Measurements from ENCODE around the gene PLCB2.

PLCB2 gene

DNA sequence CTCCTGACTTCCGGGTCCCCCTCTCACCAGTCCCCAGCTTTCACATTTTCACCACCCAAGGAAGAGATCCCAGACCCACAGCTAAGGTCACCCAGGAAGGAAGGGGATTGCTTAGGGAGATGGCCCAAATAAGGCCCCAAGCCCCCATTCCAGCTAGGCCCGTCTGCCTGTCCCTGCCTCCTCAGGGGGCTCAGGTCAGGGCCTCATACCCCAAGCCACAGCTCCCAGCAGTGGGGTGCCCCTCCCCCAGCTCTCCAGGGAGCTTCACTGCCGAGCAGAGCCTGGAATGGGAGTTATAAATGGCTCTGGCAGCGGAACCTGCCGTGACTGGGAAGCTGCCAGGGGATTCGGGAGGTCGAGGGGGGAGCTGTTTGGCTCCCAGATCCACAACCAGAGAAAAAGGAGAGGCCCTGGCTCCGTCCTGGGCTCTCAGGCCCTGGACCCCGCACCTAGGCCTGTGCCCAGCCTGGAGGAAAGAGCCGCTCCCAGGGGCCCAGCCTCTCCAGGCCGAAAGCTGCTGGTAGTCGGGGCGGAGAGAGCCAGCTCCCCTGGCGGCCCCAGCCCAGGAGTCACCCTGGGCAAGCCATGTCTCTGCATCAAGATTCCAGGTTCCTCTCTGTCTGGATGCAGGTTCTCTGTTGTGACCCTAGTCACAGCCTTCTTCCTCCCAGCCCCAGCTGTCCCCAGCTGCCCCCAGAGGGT, 32.5 kb upstream of the PLCB2 start:
- DNase-seq: peak; percentile 38

GRCh38 chr15:40339621-40339945, 31.8 kb upstream of the PLCB2 start:
- DNase-seq: no peak

DNA sequence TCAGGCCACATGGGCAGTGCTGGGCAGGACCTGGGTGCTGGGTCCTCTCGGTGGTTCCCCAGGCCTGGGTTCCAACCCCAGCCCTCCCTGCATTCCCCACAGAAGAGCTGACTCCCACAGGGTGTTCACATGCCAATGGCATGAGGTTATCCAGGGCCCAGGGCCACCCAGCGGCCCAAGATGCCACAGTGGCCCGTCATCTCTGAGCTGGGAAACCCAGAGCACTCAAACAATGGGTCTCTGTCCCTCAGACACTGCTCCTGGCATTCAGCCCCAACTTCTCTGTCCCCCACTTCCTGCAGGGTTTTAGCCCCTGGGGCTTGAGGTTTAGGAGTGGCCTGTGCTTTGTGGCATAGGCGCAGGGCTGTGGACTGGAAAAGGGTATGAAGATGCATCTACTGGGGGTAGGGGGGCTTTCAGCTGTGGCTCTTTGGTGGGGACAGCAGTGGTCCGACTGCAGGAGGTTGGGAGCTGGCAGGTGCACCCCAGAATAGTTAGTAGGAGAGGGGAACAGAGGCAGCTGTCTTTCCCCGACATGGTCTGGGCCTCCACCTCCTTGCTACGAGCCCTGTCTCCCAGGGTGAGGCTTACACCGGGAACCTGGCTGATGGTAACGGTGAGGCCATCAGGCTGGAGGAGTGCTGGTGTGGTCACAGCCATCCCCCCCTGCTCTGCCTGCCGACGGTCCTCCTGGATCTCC, 31.3 kb upstream of the PLCB2 start:
- peak; percentile 77 for DNase-seq

DNA sequence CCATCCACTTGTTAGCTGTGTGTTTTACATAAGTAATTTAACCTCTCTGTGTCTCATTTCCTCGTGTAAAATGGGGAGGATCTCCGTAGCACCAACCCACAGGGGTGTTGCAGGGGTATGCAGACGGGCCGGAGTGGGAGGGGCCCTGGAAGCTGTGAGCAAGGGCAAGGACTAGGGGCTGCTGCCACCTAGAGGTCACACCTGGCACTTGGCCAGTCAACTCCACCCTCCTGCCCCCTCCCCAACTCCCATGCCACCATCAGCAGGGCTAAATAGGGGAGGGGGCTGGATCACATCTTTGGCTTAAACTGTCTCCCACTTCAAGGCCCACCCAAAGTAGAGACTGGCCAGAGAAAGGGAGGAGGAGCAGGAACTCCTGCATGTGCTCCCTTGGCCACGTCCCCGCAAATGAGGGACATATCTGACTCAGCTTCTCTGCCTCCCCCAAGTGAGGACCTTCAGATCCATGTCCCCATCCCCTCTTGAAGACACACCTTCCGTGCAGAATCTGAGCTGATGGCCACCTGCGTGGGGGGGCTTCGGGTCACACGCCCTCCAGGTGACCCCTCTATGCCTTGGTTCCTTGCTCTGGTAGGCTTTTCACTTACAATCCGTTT, 30.4 kb upstream of the PLCB2 start:
- DNase-seq: peak; percentile 31

- DNase-seq: no peak
These were observed 29.9 kb upstream of the PLCB2 start for GRCh38 chr15:40337597-40337996.

DNA sequence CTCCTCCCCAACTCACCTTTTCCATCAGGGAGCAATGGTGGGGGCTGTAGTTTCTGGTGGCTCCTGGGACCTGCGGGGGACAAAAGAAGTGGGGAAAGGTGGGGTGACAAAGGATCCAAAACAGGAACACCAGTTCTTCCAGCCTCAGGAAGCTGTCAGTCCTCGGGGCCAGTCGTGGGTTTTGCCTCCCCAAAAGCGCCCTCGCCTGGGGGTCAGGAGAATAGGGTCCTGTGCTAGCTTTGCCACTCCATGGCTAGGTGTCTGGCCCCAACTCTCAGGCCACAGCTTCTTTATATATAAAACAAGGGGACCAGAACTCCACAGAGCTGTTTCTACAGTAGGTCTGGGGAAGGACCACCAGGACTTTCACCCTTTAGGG, 29.0 kb upstream of the PLCB2 start:
- no peak for DNase-seq

- no peak for DNase-seq
These were observed 28.4 kb upstream of the PLCB2 start for GRCh38 chr15:40335938-40336743.

DNA sequence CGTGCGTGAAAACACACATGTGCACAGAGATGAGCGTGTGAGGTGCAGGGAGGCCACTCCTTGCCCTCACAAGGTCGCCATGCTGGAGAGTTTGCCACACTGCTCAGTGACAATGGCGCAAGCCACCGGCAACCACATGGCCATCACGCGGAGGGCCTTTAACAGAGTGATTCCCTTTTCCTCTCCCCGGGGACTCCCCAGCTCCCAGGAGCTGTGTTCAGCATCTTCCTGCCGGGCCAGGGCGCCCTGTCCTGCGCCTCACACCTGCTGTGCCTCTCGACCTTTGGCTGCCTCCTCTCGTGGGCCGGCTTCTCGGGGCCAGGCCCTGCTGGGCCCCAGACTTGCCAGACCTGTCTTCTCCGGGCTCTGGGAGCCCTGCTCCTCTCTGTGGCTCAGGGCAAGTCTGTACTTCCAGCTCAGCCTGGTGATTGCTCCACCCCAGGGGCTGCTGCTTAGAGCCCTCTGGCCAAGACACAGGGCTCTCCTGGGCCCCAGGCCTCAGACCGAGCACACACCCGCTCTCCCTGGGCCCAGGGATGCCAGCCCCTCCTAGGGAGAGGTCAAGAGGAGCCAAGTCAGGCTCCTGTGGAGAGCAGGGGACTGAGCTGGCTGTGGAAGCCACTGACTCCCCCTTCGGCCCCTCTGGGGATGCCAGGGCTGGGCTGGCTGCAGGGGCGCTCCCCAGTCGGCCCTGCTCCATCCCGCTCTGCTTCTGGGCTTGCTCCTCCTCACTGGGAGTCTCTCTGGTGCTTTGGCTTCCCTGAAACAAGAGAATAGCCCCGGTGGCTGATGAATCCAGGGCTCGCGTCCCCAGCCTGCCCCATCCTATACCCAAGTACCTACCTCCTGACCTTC, 27.4 kb upstream of the PLCB2 start:
- DNase-seq: no peak

DNA sequence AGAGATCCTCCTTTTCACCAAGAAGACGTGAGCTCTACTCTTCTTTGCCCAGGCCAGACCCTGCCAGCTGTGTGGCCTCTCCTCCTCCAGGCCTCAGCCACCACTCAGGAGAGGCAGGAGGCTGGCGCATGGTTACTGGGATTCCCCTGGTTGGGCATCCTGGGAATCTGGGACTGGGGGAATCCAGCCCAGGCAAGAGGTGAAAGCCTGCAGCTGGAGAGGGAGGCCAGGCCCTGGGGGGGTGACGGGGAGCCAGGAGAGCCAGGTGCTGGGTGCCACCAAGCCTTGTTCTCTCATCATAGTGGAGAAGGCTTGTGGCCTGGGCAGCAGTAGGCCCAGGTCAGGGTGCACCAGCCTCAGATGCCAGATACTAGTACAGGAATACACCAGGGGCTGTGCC, 26.8 kb upstream of the PLCB2 start:
- DNase-seq: no peak

GRCh38 chr15:40333922-40334492, 26.3 kb upstream of the PLCB2 start:
- DNase-seq: no peak

DNA sequence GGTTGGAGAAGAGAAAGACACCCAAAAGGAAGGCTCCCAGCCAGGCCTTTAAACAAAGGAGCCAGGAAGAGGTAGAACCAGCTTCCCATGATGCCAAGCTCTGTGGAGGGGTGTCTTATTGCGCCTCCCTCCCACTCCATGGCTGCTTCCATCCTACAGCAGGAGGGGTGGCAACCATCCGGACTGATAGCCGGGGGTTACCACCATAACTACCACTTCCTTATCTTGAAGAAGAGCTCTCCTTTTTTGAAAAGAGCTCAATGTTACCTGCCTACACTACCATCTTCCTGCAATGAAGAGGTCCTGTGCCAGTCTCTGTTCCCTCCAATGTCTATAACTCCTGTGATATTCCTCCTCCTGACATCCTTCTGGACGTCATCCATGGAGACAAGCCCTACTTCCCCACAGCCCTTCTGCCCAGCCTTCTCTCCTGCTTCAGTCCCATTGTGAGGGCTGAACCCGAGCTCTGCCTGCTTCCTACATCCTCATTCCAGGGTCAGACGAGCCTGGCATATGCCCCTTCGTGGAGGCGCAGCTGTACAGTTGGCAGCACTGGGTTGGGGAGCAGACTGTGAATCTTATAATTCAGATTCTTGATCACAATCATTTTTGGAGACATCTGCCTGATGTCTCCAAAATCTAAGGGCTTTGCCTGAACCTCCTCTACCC, 24.5 kb upstream of the PLCB2 start:
- DNase-seq: no peak

GRCh38 chr15:40331637-40332036, 23.9 kb upstream of the PLCB2 start:
- no peak for DNase-seq

- DNase-seq: no peak
These were observed 23.3 kb upstream of the PLCB2 start for GRCh38 chr15:40331026-40331425.

DNA sequence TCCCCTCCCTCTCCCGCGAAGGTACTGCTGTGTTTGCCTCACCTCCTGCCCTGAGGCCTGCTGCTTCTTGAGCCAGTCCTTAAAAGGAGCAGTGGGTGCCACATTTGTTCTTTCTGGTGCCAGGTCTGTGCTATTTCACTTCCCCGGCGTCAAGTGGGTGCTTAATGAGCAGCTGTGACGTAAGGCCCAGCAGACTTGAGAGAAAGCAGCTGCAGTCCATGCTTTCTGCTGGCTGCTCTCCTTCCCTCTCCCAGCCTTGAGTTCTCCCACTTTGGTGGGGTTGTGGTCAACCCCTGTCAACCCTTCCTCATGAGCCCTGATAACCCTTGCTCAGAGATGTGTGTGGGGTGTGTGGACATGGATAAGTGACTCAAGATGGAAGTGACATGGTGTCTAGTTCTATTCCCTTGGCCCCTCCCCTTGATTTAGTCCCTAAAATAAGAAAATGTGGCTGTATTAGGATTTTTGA, 22.7 kb upstream of the PLCB2 start:
- no peak for DNase-seq

DNA sequence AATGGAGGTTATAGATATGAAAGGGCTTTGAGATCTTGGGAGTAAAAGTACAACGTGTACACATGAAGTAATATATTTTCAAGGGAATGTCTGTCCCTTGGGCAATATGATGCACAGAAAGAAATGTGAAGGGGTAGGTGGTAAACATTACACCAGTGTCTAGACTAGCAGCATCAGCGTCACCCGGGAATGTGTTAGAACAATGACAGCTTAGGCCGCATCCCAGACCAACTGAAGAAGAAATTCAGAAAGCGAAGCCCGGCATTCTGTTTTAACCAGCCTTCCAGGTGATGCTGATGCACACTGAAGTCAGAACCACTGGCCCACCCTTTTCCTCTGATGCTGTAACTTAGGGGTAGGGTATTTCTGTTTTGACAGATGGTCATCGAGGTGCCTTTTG, 22.1 kb upstream of the PLCB2 start:
- no peak for DNase-seq

- no peak for DNase-seq
These were observed 21.0 kb upstream of the PLCB2 start for GRCh38 chr15:40328751-40329150.

- no peak for DNase-seq
These were observed 20.4 kb upstream of the PLCB2 start for GRCh38 chr15:40328176-40328575.

DNA sequence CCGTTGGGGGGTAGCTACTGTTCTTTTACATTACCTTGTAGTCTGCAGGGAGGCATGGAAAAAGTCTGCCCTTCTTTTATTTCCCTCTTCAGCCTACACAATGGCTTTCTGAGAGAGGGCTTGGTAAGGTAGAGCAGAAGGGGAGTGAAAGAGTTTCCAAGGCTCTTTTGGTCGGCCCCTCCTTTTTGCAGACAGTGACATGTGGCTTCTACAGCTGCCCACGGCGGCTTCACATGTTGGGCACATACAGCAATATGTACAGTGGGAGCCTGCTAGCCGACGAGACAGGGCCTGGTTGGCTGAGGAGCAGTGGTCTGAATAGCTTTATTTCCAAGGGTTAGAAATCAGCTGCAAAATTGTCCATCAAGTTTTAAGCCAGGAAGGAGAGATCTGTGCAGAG, 19.7 kb upstream of the PLCB2 start:
- DNase-seq: no peak

- no peak for DNase-seq
These were observed 18.0 kb upstream of the PLCB2 start for GRCh38 chr15:40325700-40326099.

- DNase-seq: no peak
These were observed 17.5 kb upstream of the PLCB2 start for GRCh38 chr15:40325188-40325587.

All from T1000 (cell line).